Measurements from ENCODE around the gene ADAMTSL4. TPM values are rescaled to one million over a fixed set of nuclear protein-coding genes. Genes with fewer than 3 reads are reported as not detected.

ADAMTSL4 gene
- total and polyA plus RNA-seq, 9 of the 15 experiments (the other 6 are each of a cell fraction or from before 2014, with no cell fraction given): 12.7 to 212 (median 35.6) TPM

GRCh38 chr1:150537732-150538684, 11.2 kb upstream of the ADAMTSL4 start (continued):
- TF ChIP-seq AFF1 (IDR thresholded peaks at IDR 0.05; ENCODE audit: low read depth in 1 of 2, partially characterized antibody in 2 of 2) (peak in 1 of 2 experiments; percentile 51), SNIP1 (IDR thresholded peaks at IDR 0.05; ENCODE audit: low read depth) (no peak), ZNF655 (CRISPR knock-in tag; IDR thresholded peaks at IDR 0.05) (no peak), HDAC2 (IDR thresholded peaks at IDR 0.05) (0 out of 2 replicates have a peak, but pooled peaks have one; percentile 31), FOXM1 (IDR thresholded peaks at IDR 0.05; ENCODE audit: low read depth) (no peak), FOXM1 (CRISPR knock-in tag; IDR thresholded peaks at IDR 0.05; ENCODE audit: low read depth) (no peak), MEF2A (IDR thresholded peaks at IDR 0.05; ENCODE audit: control insufficient read depth, low read depth, low read length) (no peak), TAL1 (IDR thresholded peaks at IDR 0.05) (no peak), TFAP4 (CRISPR knock-in tag; IDR thresholded peaks at IDR 0.05; ENCODE audit: borderline replicate concordance) (0 out of 2 replicates have a peak, but pooled peaks have one; percentile 5), ATF1 (CRISPR knock-in tag; IDR thresholded peaks at IDR 0.05) (no peak), ATF1 (tag; IDR thresholded peaks at IDR 0.05) (no peak), ZNF699 (CRISPR knock-in tag; IDR thresholded peaks at IDR 0.05; ENCODE audit: insufficient replicate concordance) (no peak)
- TF ChIP-seq, protein P1, sequence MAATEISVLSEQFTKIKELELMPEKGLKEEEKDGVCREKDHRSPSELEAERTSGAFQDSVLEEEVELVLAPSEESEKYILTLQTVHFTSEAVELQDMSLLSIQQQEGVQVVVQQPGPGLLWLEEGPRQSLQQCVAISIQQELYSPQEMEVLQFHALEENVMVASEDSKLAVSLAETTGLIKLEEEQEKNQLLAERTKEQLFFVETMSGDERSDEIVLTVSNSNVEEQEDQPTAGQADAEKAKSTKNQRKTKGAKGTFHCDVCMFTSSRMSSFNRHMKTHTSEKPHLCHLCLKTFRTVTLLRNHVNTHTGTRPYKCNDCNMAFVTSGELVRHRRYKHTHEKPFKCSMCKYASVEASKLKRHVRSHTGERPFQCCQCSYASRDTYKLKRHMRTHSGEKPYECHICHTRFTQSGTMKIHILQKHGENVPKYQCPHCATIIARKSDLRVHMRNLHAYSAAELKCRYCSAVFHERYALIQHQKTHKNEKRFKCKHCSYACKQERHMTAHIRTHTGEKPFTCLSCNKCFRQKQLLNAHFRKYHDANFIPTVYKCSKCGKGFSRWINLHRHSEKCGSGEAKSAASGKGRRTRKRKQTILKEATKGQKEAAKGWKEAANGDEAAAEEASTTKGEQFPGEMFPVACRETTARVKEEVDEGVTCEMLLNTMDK (IDR thresholded peaks at IDR 0.05; ENCODE audit: borderline replicate concordance, insufficient read depth, low read depth, low read length, poor library complexity, severe bottlenecking): peak; percentile 28

Measured in K562 (cell line).